Measurements from ENCODE around the gene BTN3A1. TPM values are rescaled to one million over a fixed set of nuclear protein-coding genes. Genes with fewer than 3 reads are reported as not detected.

BTN3A1 gene
- total and polyA plus RNA-seq, 2 of the 8 experiments (the other 6 are each of a cell fraction or from before 2014, with no cell fraction given), result 4.7 to 5.6 TPM

DNA sequence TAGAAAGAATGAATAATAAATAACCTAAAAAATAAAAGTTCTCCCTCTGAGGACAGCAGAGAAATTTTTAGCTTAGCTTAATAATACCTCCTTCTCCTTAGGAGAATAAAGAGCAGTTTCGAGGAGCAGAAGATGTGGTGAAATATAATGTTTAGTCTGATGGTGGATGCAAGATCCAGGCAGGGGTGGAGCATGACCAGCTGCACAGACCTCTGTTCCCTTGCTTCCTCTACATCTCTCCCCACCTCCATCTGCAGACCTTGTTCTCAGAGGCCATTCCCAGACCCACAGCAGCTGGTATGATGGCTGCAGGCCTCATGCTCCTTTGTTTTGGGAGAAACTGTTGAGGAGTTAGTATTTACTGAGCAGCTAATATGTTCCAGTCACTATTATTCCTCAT is 35.6 kb upstream of the BTN3A1 start:
- no peak overlapping the region for H2AK5ac ChIP-seq (ENCODE audit: low read depth, low read length)
- no peak overlapping the region for H3K56ac ChIP-seq (replicated peaks; ENCODE audit: insufficient read length, low read depth, low read length)
- H3K36me3 ChIP-seq (ENCODE audit: control insufficient read depth in 2 of 4, insufficient read depth in 4 of 4, low read length in 3 of 4), result no peaks in the 10 kb centered on the region
- no peak overlapping the region for H4K91ac ChIP-seq (replicated peaks; ENCODE audit: insufficient read length, low read length)
- no peak overlapping the region for H2BK15ac ChIP-seq (ENCODE audit: low read length)
- H2BK120ac ChIP-seq (replicated peaks; ENCODE audit: low read depth, low read length), result no peak overlapping the region
- H4K8ac ChIP-seq (ENCODE audit: extremely low read depth, insufficient read depth, low read length), result no peak overlapping the region
- DNase-seq (ENCODE audit: low read depth in 1 of 2, low spot score in 2 of 2), result no peak
- no peaks in the 10 kb centered on the region for H3K79me2 ChIP-seq (ENCODE audit: control insufficient read depth in 1 of 2, insufficient read depth in 2 of 2, low read length in 2 of 2)
- H3K18ac ChIP-seq (ENCODE audit: extremely low read depth, low read length), result no peak overlapping the region
- H3K79me1 ChIP-seq (ENCODE audit: low read depth, low read length), result no peaks in the 10 kb centered on the region
- no peak overlapping the region for H3K23ac ChIP-seq (ENCODE audit: insufficient read length)
- no peak overlapping the region for H3K4me3 ChIP-seq (ENCODE audit: extremely low read depth in 1 of 4, insufficient read depth in 2 of 4, low read depth in 3 of 4, low read length in 4 of 4)
- H2BK20ac ChIP-seq (ENCODE audit: low read length), result no peak overlapping the region
- H3K14ac ChIP-seq (ENCODE audit: insufficient read length), result no peak overlapping the region
- no peak overlapping the region for H2AFZ ChIP-seq (ENCODE audit: low read length)
- H3K9ac ChIP-seq (replicated peaks in 1 of 4; ENCODE audit: extremely low read depth in 1 of 4, low read depth in 3 of 4, low read length in 3 of 4), result no peak overlapping the region
- no peak overlapping the region for H4K5ac ChIP-seq (ENCODE audit: insufficient read length, low read depth, low read length)
- H3K4me1 ChIP-seq (replicated peaks in 1 of 4; ENCODE audit: control insufficient read depth in 3 of 4, insufficient read depth in 4 of 4, low read length in 3 of 4), result no peaks in the 10 kb centered on the region; a peak in 1 of 7 replicates
- no peaks in the 10 kb centered on the region for H3K9me3 ChIP-seq (ENCODE audit: insufficient read depth in 2 of 2, low read depth in 1 of 2, low read length in 1 of 2)
- H3K27ac ChIP-seq (ENCODE audit: low read depth, low read length), result no peak overlapping the region
- 91% methylated on average over 1 of the region's 1 CpG; no CpG with 5 or more reads in 1 of the 2 experiments for WGBS, 2 experiments (ENCODE audit: extremely low coverage in 1 of 2, insufficient coverage in 1 of 2, insufficient read length in 1 of 2, insufficient replicate concordance in 2 of 2, low coverage in 1 of 2, low lambda C conversion rate in 2 of 2, missing lambda C conversion rate in 1 of 2)
- FAIRE-seq, result no peak
- no peak overlapping the region for H2BK5ac ChIP-seq (ENCODE audit: low read depth, low read length)
- CTCF ChIA-PET (ENCODE audit: partially characterized antibody), result no interaction called here
- no peaks in the 10 kb centered on the region for H4K20me1 ChIP-seq (replicated peaks in 1 of 2; ENCODE audit: control insufficient read depth in 1 of 2, insufficient read depth in 2 of 2, low read length in 2 of 2)
- no peak overlapping the region for H3K4ac ChIP-seq (replicated peaks; ENCODE audit: insufficient read length, low read depth, low read length)
- no peak overlapping the region for H2BK12ac ChIP-seq (ENCODE audit: low read depth, low read length)
- no peak overlapping the region for H3K4me2 ChIP-seq (ENCODE audit: insufficient read depth in 1 of 2, low read depth in 2 of 2, low read length in 2 of 2)
- POLR2A ChIA-PET (ENCODE audit: partially characterized antibody), result interaction anchor here (0.8 to 1.1 kb wide), 3 partner anchors 9 to 24 kb away, joined by 3 to 4 read pairs (median 3); no protein-coding TSS in a partner anchor
- peaks cover 4% of the 10 kb centered on the region; the same call in 1 of the 2 replicates for H3K23me2 ChIP-seq (ENCODE audit: low read depth, low read length)
- H3K27me3 ChIP-seq (replicated peaks in 1 of 4; ENCODE audit: control insufficient read depth in 3 of 4, extremely low read depth in 1 of 4, insufficient read depth in 3 of 4, low read length in 3 of 4), result no peaks in the 10 kb centered on the region
- TF ChIP-seq YY1 (IDR thresholded peaks at IDR 0.05; ENCODE audit: low read depth, low read length) (no peak), CTBP2 (IDR thresholded peaks at IDR 0.05; ENCODE audit: borderline replicate concordance, insufficient read depth, insufficient read length, low read length) (no peak), SAP30 (IDR thresholded peaks at IDR 0.05; ENCODE audit: insufficient read depth, insufficient replicate concordance, low read length) (no peak), GABPA (IDR thresholded peaks at IDR 0.05; ENCODE audit: borderline replicate concordance, insufficient read depth, low read length) (no peak), POLR2AphosphoS5 (IDR thresholded peaks at IDR 0.05; ENCODE audit: low read depth, low read length) (no peak), KDM4A (IDR thresholded peaks at IDR 0.05; ENCODE audit: low read depth, low read length, severe bottlenecking) (no peak), TCF12 (IDR thresholded peaks at IDR 0.05; ENCODE audit: low read depth, low read length) (no peak), HDAC6 (IDR thresholded peaks at IDR 0.05; ENCODE audit: low read depth, low read length) (no peak), SIN3A (conservative IDR thresholded peaks at IDR 0.05 in 1 of 2, IDR thresholded peaks at IDR 0.05 in 1 of 2; ENCODE audit: low read depth in 1 of 2, low read length in 2 of 2) (no peak)
- TF ChIP-seq, protein P1, sequence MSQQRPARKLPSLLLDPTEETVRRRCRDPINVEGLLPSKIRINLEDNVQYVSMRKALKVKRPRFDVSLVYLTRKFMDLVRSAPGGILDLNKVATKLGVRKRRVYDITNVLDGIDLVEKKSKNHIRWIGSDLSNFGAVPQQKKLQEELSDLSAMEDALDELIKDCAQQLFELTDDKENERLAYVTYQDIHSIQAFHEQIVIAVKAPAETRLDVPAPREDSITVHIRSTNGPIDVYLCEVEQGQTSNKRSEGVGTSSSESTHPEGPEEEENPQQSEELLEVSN (IDR thresholded peaks at IDR 0.05), result no peak

Measured in H1 (cell line).